ENCODE results near the gene PHETA2. TPM values are rescaled to one million over a fixed set of nuclear protein-coding genes. Genes with fewer than 3 reads are reported as not detected.
A peak's percentile ranks its signal among the peaks of the same experiment; 100 is the strongest.

The PHETA2 gene
- total and polyA plus RNA-seq, 2 of the 8 experiments (the other 6 are each of a cell fraction or from before 2014, with no cell fraction given): 7.4 to 7.6 TPM

- Histone ChIP-seq H3K23me2 (ENCODE audit: low read depth, low read length) (no peaks in the 10 kb centered on the region), H2BK15ac (ENCODE audit: low read length) (no peak overlapping the region), H2AK5ac (ENCODE audit: low read depth, low read length) (no peak overlapping the region), H4K91ac (replicated peaks; ENCODE audit: insufficient read length, low read length) (no peak overlapping the region), H3K27ac (ENCODE audit: low read depth, low read length) (no peak overlapping the region), H2BK12ac (ENCODE audit: low read depth, low read length) (no peak overlapping the region), H3K23ac (ENCODE audit: insufficient read length) (no peak overlapping the region), H4K8ac (ENCODE audit: extremely low read depth, insufficient read depth, low read length) (no peak overlapping the region), H4K5ac (ENCODE audit: insufficient read length, low read depth, low read length) (no peak overlapping the region), H3K9ac (replicated peaks in 1 of 4; ENCODE audit: extremely low read depth in 1 of 4, low read depth in 3 of 4, low read length in 3 of 4) (no peak overlapping the region), H3K18ac (ENCODE audit: extremely low read depth, low read length) (no peak overlapping the region), H2BK120ac (replicated peaks; ENCODE audit: low read depth, low read length) (no peak overlapping the region), H2AFZ (ENCODE audit: low read length) (no peak overlapping the region), H3K36me3 (ENCODE audit: control insufficient read depth in 2 of 4, insufficient read depth in 4 of 4, low read length in 3 of 4) (no peaks in the 10 kb centered on the region), H3K4me3 (ENCODE audit: extremely low read depth in 1 of 4, insufficient read depth in 2 of 4, low read depth in 3 of 4, low read length in 4 of 4) (no peak overlapping the region), H3K79me1 (ENCODE audit: low read depth, low read length) (no peaks in the 10 kb centered on the region), H4K20me1 (replicated peaks in 1 of 2; ENCODE audit: control insufficient read depth in 1 of 2, insufficient read depth in 2 of 2, low read length in 2 of 2) (no peaks in the 10 kb centered on the region), H3K14ac (ENCODE audit: insufficient read length) (no peak overlapping the region), H3K27me3 (replicated peaks in 1 of 4; ENCODE audit: control insufficient read depth in 3 of 4, extremely low read depth in 1 of 4, insufficient read depth in 3 of 4, low read length in 3 of 4) (no peaks in the 10 kb centered on the region; a peak in 3 of 7 replicates), H3K4ac (replicated peaks; ENCODE audit: insufficient read length, low read depth, low read length) (no peak overlapping the region), H2BK20ac (ENCODE audit: low read length) (no peak overlapping the region), H3K4me2 (ENCODE audit: insufficient read depth in 1 of 2, low read depth in 2 of 2, low read length in 2 of 2) (no peak overlapping the region), H2BK5ac (ENCODE audit: low read depth, low read length) (no peak overlapping the region), H3K4me1 (replicated peaks in 1 of 4; ENCODE audit: control insufficient read depth in 3 of 4, insufficient read depth in 4 of 4, low read length in 3 of 4) (peaks cover 0 to 3% (median 1%) of the 10 kb centered on the region in 4 experiments; a peak in 3 of 7 replicates), H3K9me3 (ENCODE audit: insufficient read depth in 2 of 2, low read depth in 1 of 2, low read length in 1 of 2) (no peaks in the 10 kb centered on the region), H3K56ac (replicated peaks; ENCODE audit: insufficient read length, low read depth, low read length) (no peak overlapping the region), H3K79me2 (ENCODE audit: control insufficient read depth in 1 of 2, insufficient read depth in 2 of 2, low read length in 2 of 2) (no peaks in the 10 kb centered on the region)
- WGBS, 2 experiments (ENCODE audit: extremely low coverage in 1 of 2, insufficient coverage in 1 of 2, insufficient read length in 1 of 2, insufficient replicate concordance in 2 of 2, low coverage in 1 of 2, low lambda C conversion rate in 2 of 2, missing lambda C conversion rate in 1 of 2): 43% methylated on average over 4 of the region's 4 CpGs; no CpG with 5 or more reads in 1 of the 2 experiments
- FAIRE-seq (peak; percentile 91), DNase-seq (ENCODE audit: low read depth in 1 of 2, low spot score in 2 of 2) (peak in 1 of 2 experiments; percentile 70)
- ChIA-PET POLR2A (ENCODE audit: partially characterized antibody) (interaction anchor here (0.6 to 2.7 kb wide), 4 partner anchors 27 to 155 kb away, joined by 3 to 8 read pairs (median 4); partner anchors contain the start of genes NDUFA6 and SMDT1), CTCF (ENCODE audit: partially characterized antibody) (interaction anchor here (0.7 to 3.9 kb wide), 44 partner anchors 7 to 420 kb away, joined by 3 to 36 read pairs (median 4); partner anchors contain the start of genes NAGA, NDUFA6, SEPTIN3 and SMIM45)
- no peak for TF ChIP-seq TCF12 (IDR thresholded peaks at IDR 0.05; ENCODE audit: low read depth, low read length)
- TF ChIP-seq CTBP2 (IDR thresholded peaks at IDR 0.05; ENCODE audit: borderline replicate concordance, insufficient read depth, insufficient read length, low read length): no peak
- TF ChIP-seq TAF7 (optimal IDR thresholded peaks at IDR 0.05; ENCODE audit: borderline replicate concordance, low read depth, low read length): no peak
- TF ChIP-seq RAD21 (IDR thresholded peaks at IDR 0.05 in 1 of 2, conservative IDR thresholded peaks at IDR 0.05 in 1 of 2; ENCODE audit: low read depth in 2 of 2, low read length in 2 of 2): peak; percentile 55 to 68
- TF ChIP-seq CTCF (IDR thresholded peaks at IDR 0.05; ENCODE audit: control extremely low read depth in 1 of 3, insufficient read depth in 1 of 3, low read depth in 1 of 3, low read length in 3 of 3): peak; percentile 58 to 87 (median 74)
Measured at GRCh38 chr22:42116848-42117424, 42.9 kb downstream of the PHETA2 start.

Data from H1 (cell line).